Esophagus muscularis mucosa (tissue), 4 donors: ENCODE results near the gene ATCAY. TPM values are rescaled to one million over a fixed set of nuclear protein-coding genes. Genes with fewer than 3 reads are reported as not detected.

Source experiments
- DNase-seq: peaks from one replicate; pipeline ENCODE4 v3.0.0-alpha.2; 2017; ENCODE audit errors: extremely low spot score
- H3K27ac ChIP-seq, 4 donors: fragments of 200-600 bp; sonication (generic); replicated peaks in 1 of 4; 1 replicate in 3 of 4; 2 replicates in 1 of 4; pipeline ENCODE4 v1.5.1; 2016 to 2019; ENCODE audit warnings: mild to moderate bottlenecking in 1 of 4
- H3K27me3 ChIP-seq, 4 donors: fragments of 200-600 bp; sonication (generic); one replicate each; pipeline versions ENCODE4 v1.5.1 to v1.6.0; 2016 to 2019
- H3K36me3 ChIP-seq, 4 donors: fragments of 200-600 bp; sonication (generic); one replicate each; pipeline ENCODE4 v1.5.1; 2016 to 2019
- H3K4me1 ChIP-seq, 4 donors: fragments of 200-600 bp; sonication (generic); one replicate each; pipeline ENCODE4 v1.5.1; 2016 to 2019
- H3K4me3 ChIP-seq, 4 donors: fragments of 200-600 bp; sonication (generic); 1 replicate in 2 of 4; 2 replicates in 2 of 4; pipeline ENCODE4 v1.5.1; 2016 to 2019; ENCODE audit warnings: mild to moderate bottlenecking in 4 of 4, moderate library complexity in 1 of 4
- H3K9me3 ChIP-seq, 4 donors: fragments of 200-600 bp; sonication (generic); 1 replicate in 3 of 4; 2 replicates in 1 of 4; pipeline ENCODE4 v1.5.1; 2016 to 2019
- EP300 ChIP-seq: sonication (generic); formaldehyde crosslinking; IDR thresholded peaks from one replicate; pipeline ENCODE4 v1.6.1; 2017; ENCODE audit warnings: antibody characterized with exemption
- POLR2A ChIP-seq: fragments of 450-650 bp; IDR thresholded peaks from one replicate; pipeline ENCODE4 v1.6.1; 2017; ENCODE audit warnings: antibody characterized with exemption, moderate library complexity, mild to moderate bottlenecking, low read depth
- POLR2AphosphoS5 ChIP-seq, 2 donors: sonication (generic); formaldehyde crosslinking; IDR thresholded peaks; one replicate each; pipeline ENCODE4 v1.6.1; 2017; ENCODE audit warnings: antibody characterized with exemption in 2 of 2
- WGBS: methylation state at CpG from one replicate; pipeline ENCODE4 v1.1.5; 2018; 5-methylcytosine and 5-hydroxymethylcytosine counted together
- intact Hi-C: fragments of 100-400 bp; cut with DNase I; formaldehyde crosslinking; loops from one replicate; pipeline ENCODE4 v1.15.1; 2023
- small RNA-seq, 3 donors: library from RNA; depleted of rRNA; stranded (forward); fragments of <200 nt; gene quantifications; one replicate each; pipeline ENCODE3, GENCODE V24; 2016
- total RNA-seq, 4 donors: library from RNA; depleted of rRNA; stranded (reverse); fragments of >200 nt; gene quantifications; one replicate each; pipeline versions ENCODE4 v1.1.0 to v1.2.1, GENCODE V29; 2016
- TF ChIP-seq, protein P1 (sequence below), 3 experiments: fragments of 200-600 bp in 2 of 3; fragments of 450-650 bp in 1 of 3; sonication (generic) in 2 of 3; IDR thresholded peaks; one replicate each; pipeline ENCODE4 v1.5.1; 2017 to 2019; ENCODE audit warnings: antibody characterized with exemption in 3 of 3, mild to moderate bottlenecking in 2 of 3, moderate library complexity in 1 of 3

The ATCAY gene
- total RNA-seq, 4 donors from 2014 or later: 0.42 to 1.3 (median 0.82) TPM

DNA sequence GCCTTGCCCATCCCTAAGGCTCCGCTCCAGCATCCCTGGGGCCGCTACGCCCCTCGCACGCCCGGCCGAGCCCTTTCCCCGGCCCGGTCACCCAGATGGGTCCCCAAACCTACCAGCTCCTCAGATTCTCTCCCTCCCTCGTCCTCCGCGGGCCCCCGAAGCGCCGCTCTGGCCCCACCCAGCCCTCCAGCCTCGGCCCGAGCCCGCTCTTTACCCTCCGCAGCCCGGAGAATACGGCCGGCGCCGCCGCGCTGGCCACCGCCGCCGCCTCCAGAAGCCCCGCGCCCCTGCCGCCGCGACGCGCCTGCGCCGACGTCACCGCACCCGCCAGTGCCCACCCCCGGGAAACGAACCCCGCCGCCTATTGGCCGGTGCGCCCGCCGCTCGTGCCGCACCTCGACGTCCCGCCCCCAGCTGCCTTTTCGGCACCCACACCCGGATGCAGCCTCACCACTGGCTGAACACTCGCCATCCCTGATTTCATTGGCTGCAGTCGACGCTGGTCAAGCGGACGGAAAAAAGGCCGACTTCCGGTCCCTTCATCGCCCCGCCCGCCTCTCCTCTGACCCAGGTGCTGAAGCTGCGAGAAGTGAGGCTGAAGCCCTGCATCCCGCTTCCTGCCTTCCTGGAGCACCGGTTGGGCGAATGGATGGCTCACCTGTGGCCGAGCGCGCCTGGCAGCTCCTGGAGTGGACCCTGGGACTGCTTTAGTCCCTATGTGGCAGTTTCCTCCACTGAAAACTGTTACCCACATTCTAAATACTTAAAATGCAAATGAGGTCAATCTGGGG, 90.5 kb downstream of the ATCAY start, which contains the start of gene DAPK3:
Gene DAPK3 (minus strand): TSS at position 292 of the 791 bp plus-strand sequence. CDS start 1,364 bp downstream, outside the sequence.
- Histone ChIP-seq H3K36me3 (peaks cover 9 to 39% (median 33%) of the 10 kb centered on the region in 4 donors), H3K27me3 (no peaks in the 10 kb centered on the region), H3K4me3 (peak within 1 kb of the TSS; percentile 88 to 100 (median 98)), H3K9me3 (no peaks in the 10 kb centered on the region), H3K4me1 (peaks cover 43 to 50% (median 48%) of the 10 kb centered on the region in 4 donors), H3K27ac (peak within 1 kb of the TSS; percentile 99 to 100 (median 100))
- TF ChIP-seq POLR2AphosphoS5 (IDR thresholded peaks at IDR 0.05) (peak; percentile 92 to 95), POLR2A (peak; percentile 96), EP300 (no peak)
- TF ChIP-seq, protein P1, sequence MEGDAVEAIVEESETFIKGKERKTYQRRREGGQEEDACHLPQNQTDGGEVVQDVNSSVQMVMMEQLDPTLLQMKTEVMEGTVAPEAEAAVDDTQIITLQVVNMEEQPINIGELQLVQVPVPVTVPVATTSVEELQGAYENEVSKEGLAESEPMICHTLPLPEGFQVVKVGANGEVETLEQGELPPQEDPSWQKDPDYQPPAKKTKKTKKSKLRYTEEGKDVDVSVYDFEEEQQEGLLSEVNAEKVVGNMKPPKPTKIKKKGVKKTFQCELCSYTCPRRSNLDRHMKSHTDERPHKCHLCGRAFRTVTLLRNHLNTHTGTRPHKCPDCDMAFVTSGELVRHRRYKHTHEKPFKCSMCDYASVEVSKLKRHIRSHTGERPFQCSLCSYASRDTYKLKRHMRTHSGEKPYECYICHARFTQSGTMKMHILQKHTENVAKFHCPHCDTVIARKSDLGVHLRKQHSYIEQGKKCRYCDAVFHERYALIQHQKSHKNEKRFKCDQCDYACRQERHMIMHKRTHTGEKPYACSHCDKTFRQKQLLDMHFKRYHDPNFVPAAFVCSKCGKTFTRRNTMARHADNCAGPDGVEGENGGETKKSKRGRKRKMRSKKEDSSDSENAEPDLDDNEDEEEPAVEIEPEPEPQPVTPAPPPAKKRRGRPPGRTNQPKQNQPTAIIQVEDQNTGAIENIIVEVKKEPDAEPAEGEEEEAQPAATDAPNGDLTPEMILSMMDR (IDR thresholded peaks at IDR 0.05): peak in 1 of 3 experiments; percentile 34
- 1% methylated on average over 58 of the region's 73 CpGs for WGBS
- intact Hi-C loops: loop anchor here (10.0 kb wide), 1 partner anchor 206 kb away; the partner anchor contains the start of genes APBA3 and MRPL54
- peak; percentile 99 for DNase-seq

DNA sequence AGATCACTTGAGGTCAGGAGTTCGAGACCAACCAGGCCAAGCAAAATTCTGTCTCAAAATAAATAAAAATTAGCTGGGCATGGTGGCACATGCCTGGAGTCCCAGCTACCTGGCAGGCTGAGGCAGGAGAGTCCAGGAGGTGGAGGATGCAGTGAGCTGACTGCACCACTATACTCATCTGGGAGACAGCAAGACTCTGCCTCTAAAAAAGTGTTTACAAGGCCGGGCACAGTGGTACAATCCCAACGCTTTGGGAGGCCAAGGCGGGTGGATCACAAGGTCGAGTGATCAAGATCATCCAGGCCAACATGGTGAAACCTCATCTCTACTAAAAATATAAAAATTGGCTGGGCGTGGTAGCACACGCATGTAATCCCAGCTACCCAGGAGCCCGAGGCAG, 94.7 kb downstream of the ATCAY start:
- DNase-seq: no peak
- H3K4me3 ChIP-seq: no peak overlapping the region
- no peaks in the 10 kb centered on the region for H3K9me3 ChIP-seq
- 77% methylated on average over 8 of the region's 8 CpGs for WGBS
- H3K36me3 ChIP-seq: peaks cover 45 to 59% (median 53%) of the 10 kb centered on the region in 4 donors
- H3K27me3 ChIP-seq: no peaks in the 10 kb centered on the region
- intact Hi-C loops: loop anchor here (10.0 kb wide), 1 partner anchor 210 kb away; the partner anchor contains the start of genes APBA3 and MRPL54
- peaks cover 4 to 19% (median 12%) of the 10 kb centered on the region in 4 donors for H3K4me1 ChIP-seq
- no peak overlapping the region for H3K27ac ChIP-seq
- TF ChIP-seq, protein P1 (IDR thresholded peaks at IDR 0.05): no peak
- peak in 1 of 2 donors; percentile 4 for TF ChIP-seq POLR2AphosphoS5 (IDR thresholded peaks at IDR 0.05)
- TF ChIP-seq POLR2A: no peak
- TF ChIP-seq EP300: no peak

DNA sequence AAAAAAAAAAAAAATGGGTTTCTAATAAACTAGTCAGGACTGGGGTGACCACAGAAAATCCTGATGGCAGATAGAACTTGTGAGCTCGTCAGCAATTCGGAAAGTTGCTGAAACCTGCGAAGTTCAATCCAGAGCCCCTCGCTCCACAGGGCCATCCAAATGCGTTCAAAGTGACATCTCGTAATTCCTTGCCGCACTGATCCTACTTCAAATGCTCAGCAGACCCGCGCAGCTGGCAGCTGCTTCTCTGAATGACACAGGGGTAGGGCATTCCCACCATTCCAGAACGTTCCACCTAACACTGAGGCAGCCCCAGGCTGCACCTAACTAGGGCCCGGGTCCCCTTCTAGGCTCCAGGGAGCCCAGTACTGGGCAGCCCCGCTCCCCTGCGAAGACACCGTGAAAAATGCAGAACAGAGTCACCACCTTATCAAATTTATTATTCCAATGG, 95.2 kb downstream of the ATCAY start:
- TF ChIP-seq, protein P1 (IDR thresholded peaks at IDR 0.05): no peak
- peak in 1 of 2 donors; percentile 26 for TF ChIP-seq POLR2AphosphoS5 (IDR thresholded peaks at IDR 0.05)
- H3K9me3 ChIP-seq: no peaks in the 10 kb centered on the region
- intact Hi-C loops: loop anchor here (10.0 kb wide), 1 partner anchor 211 kb away; the partner anchor contains the start of genes APBA3 and MRPL54
- H3K4me3 ChIP-seq: no peak overlapping the region
- H3K4me1 ChIP-seq: peaks cover 4 to 23% (median 13%) of the 10 kb centered on the region in 4 donors
- no peaks in the 10 kb centered on the region for H3K27me3 ChIP-seq
- WGBS: 78% methylated on average over 9 of the region's 14 CpGs
- no peak for DNase-seq
- peaks cover 50 to 64% (median 58%) of the 10 kb centered on the region in 4 donors for H3K36me3 ChIP-seq
- H3K27ac ChIP-seq: peak overlapping the region in 2 of 4 donors; percentile 3 to 65

DNA sequence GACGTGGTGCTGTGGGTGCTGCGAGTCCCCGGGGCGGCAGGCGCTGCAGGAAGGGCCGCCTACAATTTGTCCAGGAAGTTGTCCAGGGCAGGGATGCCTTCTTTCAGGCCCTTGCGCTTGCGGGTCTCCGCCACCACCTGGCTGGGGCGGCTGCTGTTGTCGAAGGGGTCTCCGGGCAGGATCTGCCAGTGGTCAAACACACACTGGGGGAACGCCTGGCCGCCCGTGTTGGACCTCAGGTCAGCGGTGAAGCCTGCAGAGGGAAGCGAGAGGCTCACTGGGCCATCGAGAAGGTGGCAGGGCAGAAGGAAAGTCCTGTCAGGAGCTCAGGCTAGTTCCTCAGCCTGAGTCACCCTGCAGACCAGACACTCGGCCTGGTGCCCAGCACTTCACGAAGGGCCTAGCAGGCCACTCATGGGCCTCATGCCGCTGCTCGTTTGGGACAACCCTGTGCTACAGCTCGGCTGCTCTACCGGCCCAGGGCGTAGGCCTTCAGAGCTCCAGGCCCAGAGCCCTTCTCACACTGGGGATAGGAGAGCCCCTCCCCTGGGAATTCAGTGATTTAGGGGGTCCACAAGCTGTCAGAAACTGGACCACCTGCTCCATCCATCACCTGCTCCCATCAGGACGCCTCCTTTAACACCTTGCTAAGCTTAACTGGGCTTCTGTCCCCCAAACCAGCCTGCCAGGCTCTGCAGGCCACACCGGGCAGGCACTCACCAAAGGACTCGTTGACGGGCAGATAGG, 96.2 kb downstream of the ATCAY start:
- intact Hi-C loops: loop anchor here (10.0 kb wide), 1 partner anchor 212 kb away; the partner anchor contains the start of genes APBA3 and MRPL54
- Histone ChIP-seq H3K27ac (peak overlapping the region in 1 of 4 donors; percentile 65), H3K27me3 (no peaks in the 10 kb centered on the region), H3K4me1 (peaks cover 3 to 28% (median 15%) of the 10 kb centered on the region in 4 donors), H3K9me3 (no peaks in the 10 kb centered on the region), H3K4me3 (no peak overlapping the region), H3K36me3 (peaks cover 60 to 74% (median 68%) of the 10 kb centered on the region in 4 donors)
- TF ChIP-seq EP300 (no peak), POLR2AphosphoS5 (IDR thresholded peaks at IDR 0.05) (no peak), POLR2A (no peak)
- TF ChIP-seq, protein P1 (IDR thresholded peaks at IDR 0.05): no peak
- WGBS: 95% methylated on average over 18 of the region's 29 CpGs
- DNase-seq: no peak

Small RNA genes lying within 50 kb of the gene (small RNA-seq; reads per million reads assigned to genes)
- gene RN7SL202P: 0 reads per million in 3 donors

Other genes starting within 250 kb of the ATCAY start
- gene PIP5K1C, start 180.2 kb upstream of the ATCAY start, total RNA-seq: 100 to 1,000 TPM in 2 of 4 donors, 10 to 100 TPM in 2; 73.2 to 180 (median 99.9) TPM
- 1 to 10 TPM in 1 of 4 donors, under 1 TPM in 2, not detected in 1; 0.06 to 4.2 (median 0.17) TPM for gene TJP3, start 172.3 kb upstream of the ATCAY start, total RNA-seq
- 10 to 100 TPM; 13.7 to 40.5 (median 24.4) TPM for gene APBA3, start 119.0 kb upstream of the ATCAY start, total RNA-seq
- gene MRPL54, start 118.0 kb upstream of the ATCAY start, total RNA-seq: 10 to 100 TPM; 45.2 to 84.3 (median 77.4) TPM
- gene RAX2, start 108.5 kb upstream of the ATCAY start, total RNA-seq: not detected
- 1 to 10 TPM in 3 of 4 donors, under 1 TPM in 1; 0.13 to 2.9 (median 1.8) TPM for gene MATK, start 94.3 kb upstream of the ATCAY start, total RNA-seq
- gene ZFR2, start 11.6 kb upstream of the ATCAY start, total RNA-seq: under 1 TPM in 1 of 4 donors, not detected in 3; 0.69 TPM
- 1 to 10 TPM in 1 of 4 donors, under 1 TPM in 2, not detected in 1; 0.39 to 2.1 (median 0.69) TPM for gene NMRK2, start 52.4 kb downstream of the ATCAY start, total RNA-seq
- gene DAPK3, start 90.4 kb downstream of the ATCAY start, total RNA-seq: 100 to 1,000 TPM; 140 to 226 (median 212) TPM
- 1,000 to 10,000 TPM; 2,280 to 3,286 (median 2,635) TPM for gene EEF2, start 104.8 kb downstream of the ATCAY start, total RNA-seq
- 10 to 100 TPM; 16.6 to 34.1 (median 24.8) TPM for gene PIAS4, start 127.1 kb downstream of the ATCAY start, total RNA-seq
- gene ZBTB7A, start 186.2 kb downstream of the ATCAY start, total RNA-seq: 100 to 1,000 TPM in 2 of 4 donors, 10 to 100 TPM in 2; 71.9 to 137 (median 114) TPM
- 100 to 1,000 TPM in 2 of 4 donors, 10 to 100 TPM in 2; 59.0 to 145 (median 101) TPM for gene MAP2K2, start 243.4 kb downstream of the ATCAY start, total RNA-seq